Endodermal cell (in vitro differentiated cells): ENCODE results near the gene NSUN5. TPM values are rescaled to one million over a fixed set of nuclear protein-coding genes. Genes with fewer than 3 reads are reported as not detected.

Experiments
- total RNA-seq, 2 donors: library from RNA; stranded (reverse); fragmentation: NEBNext Ultra II Directional in 1 of 2; extraction: Animal tissue kit (Norgen Biotek cat#: 25700) in 1 of 2; gene quantifications; 2 replicates in 1 of 2; 3 replicates in 1 of 2; pipeline ENCODE4 v1.2.1, GENCODE V29; 2021

Gene NSUN5
- total RNA-seq, 2 donors from 2014 or later, result 40.3 to 42.1 TPM

Other genes starting within 250 kb of the NSUN5 start
- not detected for gene SPDYE9, start 222.8 kb downstream of the NSUN5 start, total RNA-seq
- under 1 TPM; 0.24 to 0.33 TPM for gene TRIM50, start 19.3 kb upstream of the NSUN5 start, total RNA-seq
- gene FKBP6, start 19.3 kb upstream of the NSUN5 start, total RNA-seq, result not detected
- gene FZD9, start 125.0 kb upstream of the NSUN5 start, total RNA-seq, result 1 to 10 TPM; 1.1 to 1.8 TPM
- gene BAZ1B, start 213.5 kb upstream of the NSUN5 start, total RNA-seq, result 10 to 100 TPM; 66.4 to 72.1 TPM
- 10 to 100 TPM; 31.0 to 37.7 TPM for gene BCL7B, start 248.9 kb upstream of the NSUN5 start, total RNA-seq